Globus pallidus (tissue), 1 donor: ENCODE data around the gene NANOS2.

Experiments
- DNase-seq: peaks from one replicate; pipeline ENCODE4 v3.0.0-alpha.2; 2015; ENCODE audit warnings: low spot score

The NANOS2 gene

DNA sequence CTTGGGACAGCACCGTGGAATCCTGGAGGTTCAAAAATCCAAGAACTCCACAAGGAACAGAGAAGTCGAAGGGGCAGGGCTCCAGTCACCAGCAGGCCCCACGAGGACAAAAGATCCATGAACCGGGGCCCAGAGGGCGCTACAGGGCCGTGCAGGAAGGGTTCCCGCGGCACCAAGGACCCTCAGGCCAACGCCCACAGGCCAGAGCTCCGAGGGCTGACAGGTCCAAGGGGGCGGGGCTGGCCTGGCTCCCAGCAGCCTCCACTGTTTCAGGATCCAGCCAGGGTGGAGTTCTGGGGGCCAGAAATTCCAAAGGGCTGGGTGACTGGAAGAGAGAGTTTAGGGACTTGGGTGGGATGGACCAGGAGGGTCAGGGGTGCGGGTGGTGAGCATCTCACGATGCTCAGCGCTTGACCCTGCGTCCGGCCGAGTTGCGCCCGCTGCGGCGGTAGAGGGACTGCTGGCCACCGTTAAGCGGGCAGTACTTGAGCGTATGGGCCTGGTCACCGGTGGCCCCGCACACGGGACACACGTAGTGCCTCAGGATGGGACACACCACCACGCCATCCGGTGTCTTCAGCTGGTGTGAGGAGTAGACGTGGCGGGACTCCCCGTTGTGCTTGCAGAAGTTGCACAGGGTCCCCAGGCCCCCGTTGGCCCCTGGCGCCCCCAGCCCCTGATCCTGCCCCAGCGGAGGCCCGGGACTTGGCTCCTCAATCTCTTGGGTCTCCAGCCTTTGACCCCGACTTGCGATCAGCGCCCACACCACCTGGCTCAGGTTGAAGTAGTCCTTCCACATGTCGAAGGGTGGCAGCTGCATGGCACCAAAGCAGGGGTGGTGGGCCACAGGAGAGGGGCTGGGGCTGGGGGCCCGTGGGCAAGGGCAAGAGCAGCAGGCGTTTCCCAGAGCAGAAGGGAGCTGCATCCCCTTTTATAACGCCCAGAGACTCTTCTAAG, at the start of gene NANOS2:
TSS of gene NANOS2 (minus strand) at position 905 of the 957 bp plus-strand sequence. CDS start at position 820, 85 bp downstream.
- DNase-seq: no peak

DNA sequence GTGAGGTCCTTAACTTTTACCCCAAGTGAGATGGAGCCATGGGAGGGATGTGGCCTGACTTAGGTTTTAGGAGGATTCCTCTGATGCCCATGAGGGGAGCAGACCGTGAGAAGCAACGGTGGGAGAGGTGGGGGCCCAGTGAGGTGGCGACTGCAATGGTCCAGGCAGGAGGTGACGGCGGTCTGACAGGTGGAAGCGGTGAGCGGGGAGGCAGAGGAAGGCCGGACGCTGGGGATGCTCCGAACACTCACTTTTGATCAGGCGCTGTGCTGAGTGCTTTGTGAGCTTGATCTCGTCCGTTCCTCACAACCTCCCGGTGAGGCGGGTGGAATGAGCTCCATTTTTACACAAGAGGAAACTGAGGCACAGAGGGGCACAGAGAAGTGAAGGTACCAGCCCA, 47.4 kb upstream of the NANOS2 start:
- DNase-seq: no peak

DNA sequence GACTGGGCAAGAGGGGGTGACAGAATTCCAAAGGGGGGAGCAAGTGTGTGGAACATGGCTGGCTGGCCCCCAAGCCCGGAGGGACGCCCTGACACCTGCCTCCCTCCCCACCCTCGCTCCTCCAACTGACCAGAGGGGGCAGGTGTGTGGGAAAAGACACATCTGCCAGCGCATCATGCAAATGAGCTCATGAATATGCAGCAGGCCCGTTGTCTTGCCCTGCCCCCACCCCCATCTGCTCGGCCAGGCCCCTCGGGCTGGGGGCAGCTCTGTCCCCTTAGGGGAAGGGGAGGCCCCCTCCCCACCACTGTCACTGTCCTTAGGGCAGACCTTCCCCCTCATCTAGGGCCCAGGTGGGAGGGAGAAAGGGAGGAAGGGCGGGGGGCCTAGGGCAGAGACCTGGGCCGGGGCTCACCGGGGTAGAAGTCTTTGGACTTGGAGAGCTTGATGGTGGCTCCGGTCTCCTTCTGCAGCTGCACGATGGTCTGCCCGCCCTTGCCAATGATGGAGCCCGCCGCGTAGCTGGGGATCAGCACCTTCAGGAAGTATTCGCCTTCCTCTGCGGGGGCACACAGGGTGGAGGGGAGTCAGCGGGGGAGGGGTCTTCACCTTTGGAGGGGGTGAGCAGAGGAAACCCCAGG, 46.1 kb upstream of the NANOS2 start:
- DNase-seq: no peak

DNA sequence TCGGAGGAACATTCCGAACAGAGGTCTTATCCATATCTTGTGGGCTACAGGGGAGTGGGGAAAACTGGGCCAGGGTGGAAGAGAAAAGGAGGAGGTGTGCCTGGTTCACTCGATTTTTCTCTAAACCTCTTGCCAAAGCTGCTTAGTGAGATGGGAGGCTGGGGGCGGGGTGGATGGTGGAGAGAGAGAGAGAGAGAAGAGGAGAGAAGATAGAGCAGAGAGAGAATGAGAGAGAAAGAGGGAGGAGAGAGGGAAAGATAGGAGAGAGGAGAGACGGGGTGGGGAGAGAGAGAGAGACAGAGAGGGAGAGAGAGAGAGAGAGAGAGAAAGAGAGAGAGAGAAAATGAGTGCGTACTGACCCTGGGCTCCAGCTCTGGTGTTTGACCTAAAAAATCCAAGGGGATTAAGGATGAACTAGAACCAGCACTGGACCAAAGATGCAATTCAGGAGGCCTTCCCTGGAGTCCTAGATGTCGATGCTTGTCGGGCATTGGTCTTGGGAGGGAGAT, 45.0 kb upstream of the NANOS2 start:
- DNase-seq: no peak

DNA sequence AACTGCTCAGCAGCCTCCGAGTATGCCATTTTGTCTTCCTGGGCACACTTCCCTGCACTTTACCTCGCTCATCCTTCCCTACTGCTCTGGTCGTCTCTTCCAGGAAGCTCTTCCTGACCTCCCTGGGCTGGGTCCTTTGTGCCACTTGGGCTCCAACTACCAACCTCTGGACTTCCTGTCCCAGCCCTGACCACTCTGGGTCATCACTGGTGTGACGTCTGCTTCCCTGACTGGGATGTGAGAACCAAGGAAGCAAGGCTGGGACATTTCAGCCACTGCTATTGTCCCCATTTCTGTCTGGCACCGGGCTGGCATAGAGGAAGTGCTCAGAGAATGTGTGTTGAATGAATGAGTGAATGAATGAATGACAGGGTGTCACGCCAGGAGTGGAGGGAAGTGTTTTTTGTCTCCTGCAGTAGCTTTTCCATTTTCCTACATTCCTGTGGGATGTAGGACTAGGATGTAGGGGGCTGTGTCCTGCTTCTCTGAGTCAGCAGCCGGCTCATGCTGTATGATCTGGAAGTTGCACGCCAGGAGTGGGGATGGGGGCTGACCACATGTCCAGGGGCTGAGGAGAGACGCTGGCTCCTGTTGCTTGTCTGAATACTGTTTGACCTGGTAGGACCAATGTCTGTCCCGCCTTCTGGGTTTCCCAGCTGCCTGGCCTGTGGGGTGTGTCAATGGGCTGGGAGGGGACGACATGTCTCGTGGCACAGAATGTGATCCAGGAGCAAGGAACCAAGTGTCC, 44.4 kb upstream of the NANOS2 start:
- DNase-seq: no peak

DNA sequence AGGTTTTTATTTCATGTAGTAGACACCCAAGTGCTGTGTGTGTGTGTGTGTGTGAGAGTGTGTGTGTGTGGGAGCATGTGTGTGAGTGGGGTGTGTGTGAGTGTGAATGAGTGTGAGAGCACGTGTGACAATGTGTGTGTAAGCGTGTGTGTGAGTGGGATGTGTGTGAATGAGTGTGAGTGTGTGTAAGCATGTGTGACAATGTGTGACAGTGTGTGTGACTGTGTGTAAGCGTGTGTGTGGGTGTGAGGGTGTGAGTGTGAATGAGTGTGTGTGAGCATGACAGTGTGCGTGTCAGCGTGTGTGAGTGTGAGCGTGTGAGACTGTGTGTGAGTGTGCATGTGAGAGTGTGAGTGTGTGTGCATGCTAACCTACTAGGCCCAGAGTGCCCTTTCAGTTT, 43.7 kb upstream of the NANOS2 start:
- DNase-seq: no peak

DNA sequence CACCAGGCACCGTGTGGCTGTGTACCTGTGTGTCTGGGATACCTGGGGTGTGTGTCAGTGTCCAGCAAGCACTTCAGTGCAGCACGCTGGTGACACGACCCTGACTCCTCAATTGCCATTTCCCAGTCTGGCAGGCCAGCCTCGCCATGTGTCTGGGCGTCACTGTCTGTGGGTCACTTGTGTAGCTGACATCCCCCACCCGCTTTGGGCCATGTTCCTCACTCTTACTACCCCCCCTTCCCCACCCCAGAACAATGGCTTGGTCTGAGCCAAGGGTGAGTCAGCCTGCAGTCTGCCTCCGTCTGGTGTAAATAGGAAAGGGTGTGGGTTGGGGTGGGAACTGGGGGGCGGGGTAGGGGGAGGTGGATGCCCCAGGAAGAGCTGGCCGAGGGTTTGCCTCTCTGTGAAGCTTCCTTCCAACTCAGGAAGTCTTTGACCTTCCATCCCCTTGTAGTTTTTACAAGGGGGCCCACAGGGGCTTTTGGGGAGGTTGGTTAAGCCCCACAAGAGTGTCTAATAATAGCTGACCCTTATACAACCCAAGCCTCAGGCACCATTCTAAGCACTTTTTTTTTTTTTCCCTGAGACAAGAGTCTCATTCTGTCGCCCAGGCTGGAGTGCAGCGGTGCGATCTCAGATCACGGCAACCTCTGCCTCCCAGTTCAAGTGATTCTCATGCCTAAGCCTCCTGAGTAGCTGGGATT, 41.5 kb upstream of the NANOS2 start:
- DNase-seq: peak; percentile 94

DNA sequence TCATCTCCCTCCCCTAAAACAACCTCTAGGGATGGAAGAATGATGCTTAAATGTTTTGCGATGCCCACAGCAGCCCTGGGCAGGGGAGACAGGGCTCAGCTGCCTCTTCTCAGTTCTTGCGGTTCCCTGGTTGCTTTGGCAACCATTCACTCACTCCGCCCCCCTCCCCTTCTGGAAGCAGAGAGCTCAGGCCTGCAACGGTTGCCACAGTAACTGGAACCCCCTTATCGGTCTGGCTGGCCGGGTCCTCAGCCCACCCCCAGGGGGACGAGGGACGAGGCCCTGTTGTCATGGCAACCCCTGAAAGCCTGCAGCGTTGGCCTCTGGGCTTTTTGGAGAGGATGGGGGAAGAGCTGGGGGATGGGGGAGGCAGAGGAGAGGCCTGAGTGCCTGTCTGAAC, 39.6 kb upstream of the NANOS2 start:
- no peak for DNase-seq

DNA sequence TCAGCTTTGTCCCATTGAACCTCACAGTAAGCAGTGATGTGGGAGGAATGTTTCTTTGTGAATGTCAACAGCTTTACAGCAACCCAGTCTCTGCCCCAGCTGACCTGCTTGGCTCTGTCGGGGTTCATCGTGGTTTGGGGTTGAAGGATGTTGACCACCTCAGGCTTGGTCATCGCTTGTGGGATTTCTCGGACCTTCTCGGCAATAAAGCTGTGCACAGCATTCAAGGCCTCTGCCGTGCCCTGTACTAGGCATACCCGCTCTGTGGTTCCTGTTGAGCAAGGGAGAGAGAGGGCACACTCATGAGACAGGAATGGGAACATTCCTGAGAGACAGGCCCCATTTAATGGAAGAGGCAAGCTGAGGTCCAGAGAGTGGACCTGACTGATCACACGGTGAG, 39.1 kb upstream of the NANOS2 start:
- DNase-seq: no peak

DNA sequence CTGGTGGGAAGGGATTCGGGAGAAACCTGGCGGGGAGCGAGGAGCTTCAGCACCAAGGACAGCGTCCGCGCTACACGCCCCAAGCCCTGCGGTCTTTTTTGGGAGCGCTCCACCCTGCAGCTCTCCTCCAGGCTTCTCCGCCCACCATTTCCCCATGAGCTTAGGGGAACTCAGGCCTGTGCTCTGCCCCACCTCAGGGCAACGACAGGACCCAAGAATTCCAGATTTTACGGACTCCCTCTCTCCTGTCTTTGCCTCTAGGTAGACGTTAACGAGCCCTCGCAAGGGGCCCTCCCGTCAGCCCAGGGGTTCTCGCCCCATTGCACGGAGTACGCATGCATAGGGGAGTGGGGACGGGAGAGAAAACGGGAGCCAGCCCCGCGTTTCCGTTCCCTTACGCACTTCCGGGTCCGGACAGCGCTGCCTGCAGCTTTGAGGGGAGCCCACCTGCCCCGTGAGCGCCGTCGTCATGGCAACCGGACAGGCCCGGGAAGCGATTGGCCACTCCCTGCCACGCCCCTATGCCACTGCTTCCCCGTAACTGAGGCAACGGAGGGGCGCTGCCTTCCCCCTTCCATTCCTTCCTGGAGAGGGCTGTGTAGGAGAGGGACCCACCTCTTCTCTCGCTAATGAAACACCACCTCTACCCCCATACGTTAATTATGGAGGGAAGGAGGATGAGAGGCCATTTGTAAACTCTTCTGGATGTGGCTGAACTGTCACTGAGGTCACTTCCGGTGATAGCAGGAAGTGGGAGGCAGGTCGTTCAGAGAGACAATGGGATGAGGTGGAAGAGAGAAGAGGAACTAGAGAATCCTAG, 38.3 kb upstream of the NANOS2 start:
- no peak for DNase-seq

DNA sequence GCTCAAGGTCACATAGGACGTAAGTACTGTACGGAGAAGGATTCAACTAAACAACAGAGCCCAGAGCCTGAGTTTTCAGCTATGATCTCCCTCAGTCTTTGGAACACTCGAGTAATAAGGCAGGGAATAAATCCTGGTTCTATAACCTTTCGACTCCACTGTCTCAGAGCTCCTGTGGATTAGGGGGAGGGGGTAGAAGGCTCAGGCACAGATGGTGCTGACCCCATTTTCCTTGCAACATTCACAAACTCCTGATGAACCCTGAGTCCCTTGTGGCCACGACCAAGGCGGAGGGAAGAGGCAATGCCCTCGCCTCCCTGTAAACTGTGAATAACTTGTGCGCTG, 37.7 kb upstream of the NANOS2 start:
- no peak for DNase-seq

DNA sequence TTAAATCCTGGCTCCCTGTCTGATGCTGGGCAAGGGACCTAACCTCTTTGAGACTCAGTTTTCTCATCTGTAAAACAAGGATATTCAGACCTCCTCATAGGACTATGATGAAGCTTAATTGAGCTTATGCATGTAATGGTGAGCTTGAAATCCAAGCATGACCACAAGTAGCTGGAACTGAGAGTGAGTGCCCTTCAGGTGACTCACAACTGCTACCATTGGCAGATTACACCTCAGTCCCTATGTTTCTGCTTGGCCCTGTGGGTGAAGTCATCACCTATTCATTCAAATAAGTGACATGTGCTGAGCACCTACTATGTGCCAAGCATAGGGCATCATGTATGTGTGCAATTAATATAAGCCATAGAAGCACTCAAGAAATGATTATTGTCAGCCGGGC, 33.3 kb upstream of the NANOS2 start:
- DNase-seq: no peak

DNA sequence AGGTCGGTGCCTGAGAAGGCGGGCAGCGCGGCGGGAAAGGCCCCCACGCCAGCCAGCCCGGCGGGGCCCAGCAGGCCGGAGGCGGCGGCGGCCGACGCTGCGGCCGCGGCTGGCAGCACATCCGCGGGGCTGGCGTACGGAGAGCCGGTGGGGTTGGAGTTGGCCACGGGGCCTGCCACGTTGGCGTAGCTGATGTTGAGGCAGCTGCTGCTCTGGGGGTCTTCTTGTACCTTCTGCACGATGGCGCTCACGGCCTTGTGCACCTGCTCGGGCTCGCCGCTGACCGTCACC, 25.9 kb upstream of the NANOS2 start:
- no peak for DNase-seq

DNA sequence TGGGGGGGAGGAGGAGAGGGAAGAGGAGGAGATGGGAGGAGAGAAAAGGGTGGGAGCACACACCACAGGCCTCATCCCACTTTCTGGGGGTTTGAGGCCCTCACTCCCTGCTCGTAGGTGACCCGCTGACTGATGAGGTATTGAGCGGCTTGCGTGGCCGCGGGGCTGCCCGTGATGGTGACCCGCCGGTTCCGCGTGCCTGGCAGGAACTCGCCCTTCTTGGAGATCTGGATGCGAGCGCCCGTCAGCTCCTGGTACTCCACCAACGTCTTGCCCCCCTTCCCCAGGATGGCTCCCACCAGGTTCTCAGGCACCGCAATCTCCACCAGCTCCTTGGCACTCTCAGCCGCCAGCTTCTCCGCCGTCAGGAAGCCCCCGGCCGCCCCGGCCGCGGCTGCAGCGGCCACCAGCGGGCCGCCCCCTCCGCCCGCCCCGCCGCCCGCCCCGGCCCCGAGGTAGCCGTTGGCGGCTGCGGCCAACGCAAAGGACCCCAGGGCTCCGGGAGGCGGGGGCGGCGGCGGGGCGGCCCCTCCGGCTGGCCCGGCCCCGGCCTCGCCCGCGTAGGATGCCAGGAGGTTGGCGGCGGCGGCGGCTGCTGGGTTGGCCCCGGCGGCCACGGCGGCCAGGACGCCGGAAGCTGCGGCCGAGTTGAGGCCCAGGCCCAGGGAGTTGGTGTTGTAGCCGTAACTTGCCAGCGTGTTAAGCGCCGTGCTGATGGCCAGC, 25.4 kb upstream of the NANOS2 start:
- DNase-seq: no peak

DNA sequence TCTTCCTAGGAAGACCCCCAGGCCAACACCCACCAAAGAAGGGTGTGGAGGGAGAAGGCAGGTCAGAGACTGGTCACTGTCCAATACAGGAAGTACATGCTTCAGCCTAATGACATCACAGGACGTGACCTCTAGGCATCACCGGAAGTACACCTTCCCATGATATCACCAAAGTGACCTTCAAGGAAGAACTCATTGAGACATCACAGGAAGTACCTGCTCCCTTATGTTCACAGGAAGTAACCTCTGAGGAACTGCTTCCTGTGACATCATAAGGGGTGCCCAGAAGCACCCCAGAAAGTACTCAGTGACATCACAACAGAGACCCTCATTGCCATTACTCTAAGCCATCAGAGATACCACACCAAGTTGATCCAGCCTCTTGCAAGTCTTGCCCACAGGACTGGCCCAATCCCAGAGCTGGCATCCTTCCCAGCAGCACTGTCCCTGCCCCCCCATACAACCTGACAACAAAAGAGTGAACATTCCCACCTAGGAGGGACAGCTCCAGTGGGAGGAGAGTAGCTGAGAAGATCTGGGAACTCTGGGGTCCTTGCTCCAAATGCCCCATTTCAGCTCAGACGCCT, 24.2 kb upstream of the NANOS2 start:
- DNase-seq: no peak

DNA sequence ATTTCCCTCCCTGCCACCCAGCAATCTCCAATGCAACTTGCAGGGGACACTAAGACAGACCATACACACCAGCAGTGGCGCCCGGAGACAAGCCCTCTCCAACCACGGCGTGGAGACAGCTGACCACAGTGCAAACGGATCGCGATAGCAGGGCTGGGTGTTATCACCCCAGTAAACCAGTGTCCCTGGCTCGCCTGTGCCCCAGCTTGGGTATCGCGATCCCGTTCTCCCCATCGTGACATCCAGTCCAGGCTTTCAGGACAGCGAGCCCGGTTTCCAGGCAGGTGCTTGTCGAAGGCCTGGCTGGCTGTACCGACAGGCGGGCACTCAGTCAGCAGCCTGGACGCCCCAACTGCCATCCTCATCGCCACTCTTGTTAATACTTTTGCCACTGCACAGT, 20.7 kb upstream of the NANOS2 start:
- no peak for DNase-seq

DNA sequence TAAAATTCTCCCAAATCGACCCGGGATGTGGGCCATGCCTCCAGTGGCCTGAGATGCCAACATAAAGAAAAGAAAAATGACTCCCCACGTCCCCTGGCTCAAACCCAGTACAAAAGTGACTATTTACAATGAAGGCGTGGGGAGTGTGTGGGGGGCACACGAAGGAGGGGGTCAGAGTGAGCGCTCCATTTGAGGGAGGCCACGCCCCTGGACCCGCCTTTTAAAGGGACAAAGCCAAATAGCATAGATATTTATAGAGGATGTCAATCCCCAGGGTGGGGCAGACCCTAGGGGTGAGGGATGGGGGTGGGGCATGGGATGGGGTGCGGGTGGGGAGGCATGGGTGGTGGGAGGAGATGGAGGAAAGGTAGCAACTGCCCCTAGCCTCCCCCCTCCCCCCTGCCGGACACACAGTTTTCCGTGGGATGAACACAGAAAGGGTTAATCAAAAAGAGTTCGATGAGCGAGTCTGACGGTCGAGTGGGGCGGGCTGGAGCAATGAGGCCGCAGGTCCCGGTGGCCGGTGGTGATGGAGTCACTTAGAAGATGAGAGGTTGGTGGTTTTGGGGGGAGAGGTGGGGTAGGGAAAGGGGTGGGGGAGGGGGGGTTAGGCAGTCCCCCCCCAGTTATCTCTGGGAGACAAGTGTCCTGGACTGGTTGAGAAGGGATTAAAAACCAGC, 20.1 kb upstream of the NANOS2 start:
- DNase-seq: no peak

DNA sequence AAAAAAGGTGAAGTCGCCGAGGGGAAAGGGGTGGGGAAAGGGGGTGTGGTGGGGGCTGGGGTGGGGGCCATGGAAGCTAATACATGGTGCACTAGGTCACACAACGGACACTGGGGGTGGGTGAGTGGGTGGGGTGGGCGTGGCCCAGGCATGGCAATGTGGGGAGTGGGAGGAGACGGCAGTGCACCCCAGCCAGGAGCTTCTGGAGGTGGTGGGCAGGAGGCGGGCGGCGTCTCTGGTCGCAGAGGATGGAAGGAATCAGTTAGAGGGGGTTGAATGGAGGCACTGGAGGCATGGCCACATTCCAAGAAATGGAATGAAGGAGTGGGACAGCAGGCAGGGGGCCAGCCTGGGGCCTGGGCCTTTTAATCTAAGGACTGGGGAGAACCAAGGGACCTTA, 19.2 kb upstream of the NANOS2 start:
- no peak for DNase-seq

DNA sequence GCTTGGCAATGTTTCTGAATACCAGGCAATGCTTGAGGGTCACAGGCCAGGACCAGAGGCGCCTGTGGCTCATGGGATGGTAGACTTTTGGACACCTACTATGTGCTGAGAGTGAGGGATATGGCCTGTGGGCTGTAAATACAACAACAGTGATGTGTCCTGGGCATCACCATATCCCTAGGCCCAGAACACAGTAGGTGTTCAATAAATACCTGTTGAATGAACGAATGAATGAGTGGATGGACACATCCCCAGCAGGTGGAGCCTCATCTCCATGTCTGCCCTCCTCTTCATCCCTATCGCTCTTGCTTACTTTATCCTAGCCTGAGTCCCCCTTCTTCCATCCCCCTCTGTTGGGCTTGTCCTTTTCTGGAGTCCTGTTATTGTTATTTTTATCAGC, 16.5 kb upstream of the NANOS2 start:
- no peak for DNase-seq

DNA sequence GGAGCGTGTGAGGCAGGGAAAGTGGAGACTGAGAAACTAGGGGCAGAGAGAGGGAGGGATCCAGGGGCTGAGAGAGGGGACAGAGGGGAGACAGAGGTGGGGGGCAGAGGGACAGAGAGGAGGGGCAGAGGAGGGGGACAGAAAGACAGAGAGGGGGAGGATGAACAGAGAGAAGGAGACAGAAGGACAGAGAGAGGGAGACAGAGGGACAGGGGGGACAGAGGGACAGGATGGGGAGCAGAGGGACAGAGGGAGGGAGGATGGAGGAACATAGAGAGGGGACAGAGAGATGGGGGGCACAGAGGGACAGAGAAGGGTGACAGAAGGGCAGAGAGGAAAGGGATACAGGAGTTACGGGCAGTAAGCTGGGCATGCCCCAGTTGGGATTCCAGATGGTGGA, 14.7 kb upstream of the NANOS2 start:
- no peak for DNase-seq
